Left forelimb (tissue), 1 donor: ENCODE results near the gene NASP.

Source experiments
- DNase-seq: peaks from one replicate; pipeline ENCODE4 v3.0.0-alpha.2; 2018; ENCODE audit warnings: low spot score

Gene NASP, protein sequence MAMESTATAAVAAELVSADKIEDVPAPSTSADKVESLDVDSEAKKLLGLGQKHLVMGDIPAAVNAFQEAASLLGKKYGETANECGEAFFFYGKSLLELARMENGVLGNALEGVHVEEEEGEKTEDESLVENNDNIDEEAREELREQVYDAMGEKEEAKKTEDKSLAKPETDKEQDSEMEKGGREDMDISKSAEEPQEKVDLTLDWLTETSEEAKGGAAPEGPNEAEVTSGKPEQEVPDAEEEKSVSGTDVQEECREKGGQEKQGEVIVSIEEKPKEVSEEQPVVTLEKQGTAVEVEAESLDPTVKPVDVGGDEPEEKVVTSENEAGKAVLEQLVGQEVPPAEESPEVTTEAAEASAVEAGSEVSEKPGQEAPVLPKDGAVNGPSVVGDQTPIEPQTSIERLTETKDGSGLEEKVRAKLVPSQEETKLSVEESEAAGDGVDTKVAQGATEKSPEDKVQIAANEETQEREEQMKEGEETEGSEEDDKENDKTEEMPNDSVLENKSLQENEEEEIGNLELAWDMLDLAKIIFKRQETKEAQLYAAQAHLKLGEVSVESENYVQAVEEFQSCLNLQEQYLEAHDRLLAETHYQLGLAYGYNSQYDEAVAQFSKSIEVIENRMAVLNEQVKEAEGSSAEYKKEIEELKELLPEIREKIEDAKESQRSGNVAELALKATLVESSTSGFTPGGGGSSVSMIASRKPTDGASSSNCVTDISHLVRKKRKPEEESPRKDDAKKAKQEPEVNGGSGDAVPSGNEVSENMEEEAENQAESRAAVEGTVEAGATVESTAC

DNA sequence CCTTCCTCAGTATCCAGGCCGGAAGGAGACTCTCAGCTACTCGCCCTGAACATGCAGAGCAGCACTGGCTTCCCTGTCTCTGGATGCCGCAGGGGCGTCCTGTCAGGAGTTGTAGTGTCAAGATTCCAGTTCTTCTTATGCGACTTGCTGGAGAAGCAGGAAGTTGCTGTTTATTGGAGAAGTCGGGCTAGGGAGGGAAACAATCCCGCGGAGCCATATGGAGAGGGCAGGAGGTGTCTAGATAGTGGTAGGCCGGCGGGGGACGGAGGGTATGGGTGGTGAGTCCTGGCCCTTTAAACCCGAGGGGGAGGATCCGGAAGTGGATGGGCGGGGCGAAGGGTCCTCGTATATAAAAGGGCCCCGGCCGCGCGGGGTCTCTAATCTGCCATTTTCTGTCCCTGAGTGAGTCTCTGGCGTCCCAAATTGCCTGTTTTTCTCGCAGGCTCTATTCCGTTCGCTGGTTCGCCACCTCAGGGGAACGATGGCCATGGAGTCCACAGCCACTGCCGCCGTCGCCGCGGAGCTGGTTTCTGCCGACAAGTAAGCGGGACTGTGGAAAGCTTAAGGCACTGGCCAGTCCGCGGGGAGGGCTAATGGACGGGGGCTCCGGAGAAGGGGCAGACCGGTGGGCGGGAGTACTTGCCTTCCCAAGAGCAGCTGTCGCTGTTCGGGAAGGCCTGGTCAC lies at the start of gene NASP:
TSS of gene NASP (plus strand) at position 376 of the 685 bp plus-strand sequence. CDS start at position 482, 106 bp downstream.
- peak; percentile 98 for DNase-seq

DNA sequence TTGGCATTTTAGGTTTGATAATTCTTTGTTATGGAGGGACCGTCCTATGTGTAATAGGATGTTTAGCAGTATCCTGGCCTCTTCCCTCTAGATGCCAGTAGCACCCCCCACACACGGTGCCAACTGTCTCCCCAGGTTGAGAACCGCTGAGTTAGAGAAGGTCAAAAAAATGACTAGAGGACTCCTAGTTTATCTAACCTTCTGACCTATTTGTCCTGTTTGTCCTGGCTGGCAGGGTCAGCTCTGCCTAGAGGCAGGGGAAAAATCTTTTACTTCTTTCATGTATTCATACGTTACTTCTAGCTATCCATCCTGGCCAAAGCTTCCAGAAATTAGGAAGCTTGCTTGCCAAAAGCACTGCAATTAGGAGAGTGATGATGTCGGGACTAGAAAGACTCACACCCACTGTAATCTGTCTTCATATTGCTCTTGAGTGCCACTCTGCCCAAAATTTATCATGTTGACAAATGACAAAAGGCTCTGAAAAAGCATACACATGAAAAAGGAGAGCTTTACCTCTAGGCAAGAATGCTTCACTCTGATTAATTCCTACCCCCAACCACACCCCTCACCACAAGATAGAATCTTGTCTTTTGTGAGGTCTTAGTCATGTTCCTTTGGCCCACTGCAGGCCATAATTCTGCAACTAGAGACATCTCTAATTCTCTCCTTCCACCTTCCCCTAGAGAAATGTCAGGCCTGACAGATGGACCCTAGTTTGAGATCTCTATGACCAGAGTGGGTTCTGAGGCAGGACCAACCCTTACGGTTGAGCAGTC lies 47.7 kb upstream of the NASP start:
- DNase-seq: no peak

DNA sequence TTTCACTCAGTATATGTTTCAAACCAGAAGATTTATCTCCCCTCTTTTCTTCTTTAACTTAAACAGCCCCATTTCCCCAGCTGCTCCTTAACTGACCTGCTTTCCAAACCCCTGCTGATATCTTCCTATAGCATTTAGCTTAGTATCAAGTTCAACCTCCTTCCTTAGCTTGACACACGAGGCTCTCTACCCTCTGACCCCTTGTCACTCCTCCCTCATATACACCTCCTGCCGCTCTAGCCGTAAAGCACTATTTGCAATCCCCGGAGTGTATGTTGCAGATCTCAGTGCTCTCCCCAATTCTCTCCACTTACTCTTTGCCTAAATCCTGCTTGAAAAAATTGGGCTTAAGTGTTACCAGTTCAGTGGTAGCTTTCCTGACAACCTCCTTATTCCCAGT lies 47.0 kb upstream of the NASP start:
- DNase-seq: no peak

DNA sequence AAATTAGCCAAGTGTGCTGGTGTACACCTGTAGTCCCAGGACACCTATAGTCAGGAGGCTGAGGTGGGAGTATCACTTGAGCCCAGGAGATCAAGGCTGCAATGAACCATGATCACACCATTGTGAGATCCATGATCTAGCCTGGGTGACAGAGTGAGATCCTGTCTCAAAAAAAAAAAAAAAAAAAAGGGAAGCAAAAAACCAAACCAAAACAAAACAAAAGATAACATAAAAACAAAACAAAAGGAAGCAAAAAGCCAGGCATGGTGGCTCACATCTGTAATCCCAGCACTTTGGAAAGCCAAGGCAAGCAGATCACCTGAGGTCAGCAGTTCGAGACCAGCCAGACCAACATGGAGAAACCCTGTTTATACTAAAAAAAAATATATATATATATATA lies 42.6 kb upstream of the NASP start:
- DNase-seq: no peak

DNA sequence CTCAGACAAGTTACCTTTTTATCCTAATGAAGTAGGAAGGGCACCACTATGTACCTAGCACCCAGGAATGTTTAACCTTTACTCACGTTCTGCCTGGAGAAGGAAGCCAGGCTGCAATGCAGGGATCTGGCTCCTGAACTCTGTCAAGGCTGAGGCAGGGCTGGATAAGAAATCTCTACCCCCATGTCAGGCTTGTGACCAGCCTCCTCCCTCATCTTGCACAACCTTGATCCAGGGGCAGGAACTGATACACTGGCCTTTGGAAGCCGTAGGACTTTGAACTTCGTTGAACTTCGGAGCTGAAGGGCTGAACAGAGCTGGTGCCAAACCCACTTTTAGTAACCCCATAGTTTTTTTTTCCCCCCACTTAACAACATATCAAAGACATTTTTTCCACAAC lies 41.2 kb upstream of the NASP start:
- no peak for DNase-seq

DNA sequence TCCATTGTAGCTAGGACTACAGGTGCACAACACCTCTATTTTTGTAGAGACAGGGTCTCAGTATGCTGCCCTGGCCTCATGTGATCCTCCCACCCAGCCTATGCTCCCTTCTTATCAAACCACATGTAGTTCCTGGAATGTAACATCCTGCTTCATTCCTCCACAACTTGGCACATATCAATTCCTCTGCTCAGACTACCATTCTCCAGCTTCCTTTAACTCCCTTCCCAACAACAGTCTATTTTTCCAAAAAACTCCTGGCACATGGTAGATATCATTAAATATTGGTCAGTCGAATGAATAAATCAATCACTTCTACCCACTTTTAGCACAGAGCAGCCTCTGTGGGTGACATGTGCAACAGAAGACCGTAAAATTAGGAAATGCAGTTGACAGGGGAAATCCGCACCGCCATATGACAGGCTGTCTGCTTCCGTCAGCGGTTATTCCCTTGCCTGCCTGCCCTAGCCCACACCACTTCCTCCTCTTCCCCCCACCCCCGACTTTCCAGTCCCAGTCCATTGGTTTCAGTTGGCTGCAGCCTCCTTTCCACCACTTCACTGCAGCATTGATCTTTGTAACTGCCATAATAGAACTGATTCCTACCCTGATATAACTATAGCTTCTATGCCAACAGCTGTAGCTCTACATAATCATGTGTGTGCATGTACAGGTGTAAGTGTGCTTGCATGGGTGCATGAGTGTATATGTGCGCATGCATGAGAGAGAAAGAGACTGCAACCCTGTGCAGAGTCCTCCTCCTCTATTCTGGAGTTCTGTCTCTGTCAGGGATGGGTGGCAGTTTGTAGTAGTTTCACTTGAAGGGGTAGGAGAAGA lies 40.0 kb upstream of the NASP start:
- DNase-seq: no peak

DNA sequence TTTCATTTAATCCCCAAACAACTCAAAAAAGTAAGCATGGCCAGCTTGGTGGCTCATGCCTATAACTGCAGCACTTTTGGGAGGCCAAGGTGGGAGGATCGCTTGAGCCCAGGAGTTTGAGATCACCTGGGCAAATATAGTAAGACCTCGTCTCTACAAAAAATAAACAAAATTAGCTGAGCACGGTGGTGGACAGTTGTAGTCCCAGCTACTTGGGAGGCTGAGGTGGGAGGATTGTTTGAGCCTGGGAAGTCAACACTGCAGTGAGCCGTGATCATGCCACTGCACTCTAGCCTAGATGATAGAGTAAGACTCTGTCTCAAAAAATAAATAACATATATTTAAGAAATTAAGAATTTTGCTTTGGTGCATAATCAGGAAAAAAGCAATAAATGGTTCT lies 39.3 kb upstream of the NASP start:
- no peak for DNase-seq

DNA sequence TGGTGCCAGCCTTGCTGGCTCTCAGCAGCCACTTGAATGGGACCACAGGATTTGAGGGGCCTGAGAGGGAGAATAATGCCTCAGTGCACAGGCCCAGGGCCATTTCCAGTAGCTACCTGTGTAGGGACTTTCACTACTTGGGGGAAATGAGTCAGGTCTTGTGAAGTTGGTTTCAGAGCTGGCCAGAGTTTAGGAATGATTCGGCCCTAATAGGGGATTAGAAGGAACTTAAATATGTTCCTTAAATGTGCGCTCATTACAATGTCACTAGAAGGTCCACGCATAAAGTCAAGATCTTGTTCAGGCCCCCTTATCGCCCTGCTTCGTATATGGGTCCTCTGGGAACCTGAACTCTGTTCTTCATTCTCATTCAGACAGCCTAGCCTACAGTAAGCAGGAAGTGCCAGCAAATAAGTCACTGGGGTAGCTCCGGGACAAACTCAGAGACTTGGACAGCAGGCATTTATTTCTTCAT lies 38.8 kb upstream of the NASP start:
- DNase-seq: no peak

DNA sequence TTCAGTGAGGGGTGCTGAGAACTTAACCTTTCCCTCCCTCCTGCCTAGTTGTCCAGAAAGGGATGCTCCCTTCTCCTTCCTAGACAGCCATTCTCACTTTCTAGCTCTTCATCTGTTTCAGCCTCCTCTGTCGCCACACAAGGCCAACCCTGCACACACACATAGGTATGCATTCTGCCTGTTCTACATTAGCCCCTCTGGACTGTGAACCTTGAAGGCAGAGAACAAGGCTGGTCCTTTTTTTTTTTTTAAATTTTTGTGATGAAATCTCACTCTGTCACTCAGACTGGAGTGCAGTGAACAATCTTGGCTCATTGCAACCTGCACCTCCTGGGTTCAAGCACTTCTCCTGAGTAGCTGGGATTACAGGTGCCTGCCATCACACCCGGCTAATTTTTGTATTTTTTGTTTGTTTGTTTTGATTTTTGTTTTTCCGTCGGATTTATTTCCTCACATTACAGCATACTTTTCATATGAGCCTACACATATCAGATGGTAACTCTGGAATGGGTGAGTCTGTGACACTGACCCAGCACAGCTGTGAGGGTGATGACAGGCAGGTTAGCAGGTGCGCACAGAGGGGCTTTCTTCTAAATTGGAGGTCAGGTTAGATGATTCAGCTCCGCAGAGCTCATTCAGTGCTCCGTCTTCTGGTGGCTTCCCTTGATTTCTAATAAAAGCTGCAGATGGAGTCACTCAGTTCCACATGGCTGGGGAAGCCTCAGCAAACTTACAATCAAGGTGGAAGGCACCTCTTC lies 38.1 kb upstream of the NASP start:
- no peak for DNase-seq

DNA sequence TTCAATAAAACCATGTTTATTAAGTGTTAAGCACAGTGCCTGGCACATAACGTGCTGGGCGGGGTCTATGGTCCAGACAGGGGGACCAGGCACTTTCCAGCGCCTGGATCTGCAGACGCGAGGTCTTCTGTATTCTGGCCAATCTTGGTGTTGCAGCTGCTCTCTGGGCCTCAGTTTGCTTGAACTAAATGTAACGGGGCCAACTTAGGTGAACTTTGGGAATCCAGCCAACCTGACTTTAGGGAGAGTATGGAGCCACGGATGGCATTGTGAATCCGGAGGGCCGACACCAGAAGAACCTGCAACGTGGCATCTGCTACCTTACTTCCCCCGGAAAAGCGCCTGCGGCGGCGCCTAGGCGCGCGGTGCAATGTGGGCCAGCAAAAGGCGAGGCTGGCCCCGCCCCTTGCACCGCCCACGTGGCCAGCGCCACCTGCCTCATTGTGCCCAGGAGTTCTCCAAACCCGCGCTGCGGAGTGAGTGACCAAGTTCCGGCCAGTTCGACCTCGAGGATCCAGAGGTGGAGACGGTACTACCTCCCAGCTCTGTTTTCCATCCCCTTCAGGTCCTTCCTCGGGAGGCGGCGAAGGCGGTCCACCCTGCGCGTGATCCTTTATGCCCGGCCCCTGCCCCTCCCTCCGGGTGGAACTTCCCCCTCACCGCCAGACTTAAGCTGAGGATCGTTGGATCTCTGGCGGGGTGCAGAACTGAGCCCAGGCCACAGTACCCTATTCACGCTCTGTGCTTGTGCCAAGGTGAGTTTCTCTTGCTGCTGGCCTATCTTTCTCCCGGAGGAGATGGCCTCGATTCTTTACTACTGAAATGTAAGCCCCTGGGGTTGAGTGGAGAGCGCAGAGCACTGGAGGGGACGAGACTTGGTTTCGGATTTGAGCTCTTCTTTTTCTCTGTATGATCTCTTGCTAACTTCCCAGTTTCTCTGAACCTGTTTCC lies 33.2 kb upstream of the NASP start, which contains the start of gene AKR1A1:
TSS of gene AKR1A1 (plus strand) at position 426 of the 951 bp plus-strand sequence. CDS start 10,969 bp downstream, outside the sequence.
- peak; percentile 96 for DNase-seq

DNA sequence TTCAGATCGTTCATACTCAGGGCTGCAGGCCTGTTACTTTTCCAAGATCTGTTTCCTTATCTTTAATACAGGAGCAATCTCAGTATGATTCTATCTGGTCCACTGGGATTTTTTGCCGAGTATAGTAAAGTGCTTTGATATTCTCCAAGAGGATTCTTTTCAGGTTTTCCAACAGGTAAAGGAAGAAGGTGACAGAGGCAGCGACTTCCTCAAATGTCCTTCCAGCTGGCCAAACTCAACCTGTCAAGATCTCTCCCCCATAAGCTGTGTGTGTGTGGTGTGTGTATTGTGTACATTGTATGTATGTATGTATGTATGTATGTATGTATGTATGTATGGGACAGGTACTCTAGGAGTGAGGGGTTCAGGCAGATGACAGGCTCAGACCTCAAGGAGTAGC lies 32.2 kb upstream of the NASP start:
- DNase-seq: no peak

DNA sequence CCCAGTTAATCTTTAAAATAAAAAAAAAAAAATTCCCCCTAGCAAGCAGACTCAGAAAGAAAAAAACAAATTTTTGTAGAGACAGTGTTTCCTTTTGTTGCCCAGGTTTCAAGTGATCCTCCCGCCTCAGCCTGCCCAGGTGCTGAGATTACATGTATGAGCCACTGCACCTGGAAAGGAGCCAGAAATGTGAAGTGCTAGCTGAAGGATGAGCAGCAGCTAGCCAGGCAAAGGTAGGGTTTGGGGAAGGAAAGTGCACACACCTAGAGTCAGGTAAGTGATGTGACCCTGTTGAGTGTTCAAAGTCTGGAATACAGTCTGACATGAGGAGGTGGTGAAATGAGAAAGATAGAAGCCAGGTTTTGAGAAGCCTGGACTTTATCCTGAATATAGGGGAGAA lies 31.5 kb upstream of the NASP start:
- no peak for DNase-seq

DNA sequence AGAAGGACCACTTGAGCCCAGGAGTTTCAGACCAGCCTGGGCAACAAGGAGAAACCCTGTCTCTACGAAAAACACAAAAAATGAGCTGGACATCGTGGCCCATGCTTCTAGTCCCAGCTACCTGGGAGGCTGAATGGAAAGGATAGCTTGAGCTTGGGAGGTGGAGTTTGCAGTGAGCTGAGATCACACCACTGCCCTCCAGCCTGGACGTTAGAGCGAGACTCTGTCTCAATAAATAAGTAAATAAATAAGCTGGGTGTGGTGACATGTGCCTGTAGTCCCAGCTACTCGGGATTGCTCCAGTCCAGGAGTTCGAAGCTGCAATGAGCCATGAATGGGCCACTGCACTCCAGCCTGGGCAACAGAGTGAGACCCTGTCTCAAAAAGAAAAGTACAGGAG lies 29.6 kb upstream of the NASP start:
- DNase-seq: no peak

DNA sequence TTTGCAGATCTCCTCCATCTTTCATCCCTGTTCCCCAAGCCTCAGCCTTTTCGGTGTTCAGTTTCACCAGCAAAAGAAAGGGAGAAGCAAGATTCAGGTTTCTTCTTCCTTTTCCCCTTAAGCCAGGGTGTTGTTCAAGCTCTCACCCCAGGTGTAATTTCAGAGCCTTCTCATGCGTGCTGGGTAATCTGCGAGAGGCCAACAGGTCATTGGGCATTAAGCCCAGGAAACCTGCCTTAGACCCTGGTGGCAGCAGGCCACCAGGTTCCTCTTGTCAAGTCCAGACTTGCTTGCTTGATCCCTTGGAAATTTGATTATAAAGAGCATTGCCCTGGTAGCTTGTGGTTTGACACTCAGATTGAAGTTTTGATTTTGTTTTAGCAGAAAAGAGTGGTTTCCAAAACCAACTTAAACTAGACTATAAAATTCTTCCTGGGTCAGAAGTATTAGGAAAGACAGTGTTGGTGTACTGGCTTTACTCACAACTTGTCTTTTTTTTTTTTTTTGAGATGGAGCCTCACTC lies 26.4 kb upstream of the NASP start:
- no peak for DNase-seq

DNA sequence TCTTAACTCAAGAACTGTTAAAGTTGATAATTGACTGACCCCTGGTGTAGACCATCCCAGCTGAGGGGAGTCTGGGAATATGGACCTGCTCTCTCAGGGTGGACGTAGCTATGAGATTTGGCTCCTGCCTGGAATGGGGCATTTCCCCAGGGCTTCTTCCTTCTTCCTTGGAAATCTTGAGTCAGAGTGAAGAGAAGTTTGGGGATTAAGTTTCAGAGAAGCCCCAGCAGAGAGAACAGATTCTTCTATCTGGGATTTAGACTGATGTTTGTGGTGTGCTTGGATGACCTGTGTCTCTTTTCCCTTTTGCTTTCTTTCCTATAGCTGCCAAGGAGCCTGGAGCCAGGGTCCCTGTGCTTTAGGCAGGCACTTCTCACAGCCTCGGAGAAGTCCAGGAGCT lies 20.0 kb upstream of the NASP start:
- no peak for DNase-seq

DNA sequence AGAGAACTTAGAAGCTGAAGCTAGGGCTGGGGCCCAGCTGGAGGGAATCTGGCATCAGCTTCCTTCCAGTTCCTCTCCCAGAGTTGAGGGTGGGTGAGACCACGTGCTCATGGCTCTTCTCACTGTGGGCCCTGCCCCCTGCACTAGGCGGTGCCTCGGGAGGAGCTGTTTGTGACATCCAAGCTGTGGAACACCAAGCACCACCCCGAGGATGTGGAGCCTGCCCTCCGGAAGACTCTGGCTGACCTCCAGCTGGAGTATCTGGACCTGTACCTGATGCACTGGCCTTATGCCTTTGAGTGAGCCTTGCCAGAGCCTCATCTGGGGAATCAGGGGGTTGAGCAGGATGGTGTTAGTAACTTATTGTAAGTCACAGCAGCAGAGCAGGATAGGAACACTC lies 17.1 kb upstream of the NASP start:
- no peak for DNase-seq

DNA sequence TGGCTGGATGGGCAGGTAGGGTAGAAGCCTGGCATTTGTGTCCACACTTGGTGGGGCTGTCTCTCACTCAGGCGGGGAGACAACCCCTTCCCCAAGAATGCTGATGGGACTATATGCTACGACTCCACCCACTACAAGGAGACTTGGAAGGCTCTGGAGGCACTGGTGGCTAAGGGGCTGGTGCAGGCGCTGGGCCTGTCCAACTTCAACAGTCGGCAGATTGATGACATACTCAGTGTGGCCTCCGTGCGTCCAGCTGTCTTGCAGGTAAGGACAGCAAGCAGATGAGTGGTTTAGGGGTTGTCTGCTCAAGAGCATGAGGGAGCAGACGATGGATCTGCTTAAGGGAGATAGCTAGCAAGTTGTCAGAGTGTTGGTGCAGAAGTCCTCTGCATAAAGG lies 15.9 kb upstream of the NASP start:
- DNase-seq: no peak

DNA sequence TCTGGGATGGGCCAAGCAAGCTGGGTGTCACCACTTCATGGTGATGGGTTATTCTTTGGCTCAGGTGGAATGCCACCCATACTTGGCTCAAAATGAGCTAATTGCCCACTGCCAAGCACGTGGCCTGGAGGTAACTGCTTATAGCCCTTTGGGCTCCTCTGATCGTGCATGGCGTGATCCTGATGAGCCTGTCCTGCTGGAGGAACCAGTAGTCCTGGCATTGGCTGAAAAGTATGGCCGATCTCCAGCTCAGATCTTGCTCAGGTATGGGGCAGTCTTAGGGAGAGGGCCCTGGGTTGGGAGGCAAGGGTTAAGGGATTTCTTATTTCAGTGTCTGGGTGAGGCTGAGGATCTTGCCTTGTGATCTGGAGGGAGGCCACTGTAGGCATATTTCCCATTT lies 15.4 kb upstream of the NASP start:
- no peak for DNase-seq

DNA sequence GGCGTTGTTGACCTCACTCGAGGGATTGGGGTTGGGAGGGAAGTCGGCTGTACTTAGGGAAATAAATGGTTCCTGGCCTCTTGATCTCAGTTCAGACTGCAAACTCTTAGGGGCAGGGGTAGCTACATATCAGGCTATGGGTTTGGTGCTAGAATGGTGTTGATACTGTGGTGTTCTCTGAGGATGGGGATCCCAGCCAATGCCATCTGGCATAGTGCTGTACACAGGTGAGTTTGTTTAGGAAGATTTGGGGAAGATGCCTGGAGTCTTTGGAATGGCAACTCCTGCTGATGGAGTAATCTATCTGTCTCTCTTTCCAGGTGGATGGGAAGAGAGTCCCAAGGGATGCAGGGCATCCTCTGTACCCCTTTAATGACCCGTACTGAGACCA lies 14.3 kb upstream of the NASP start:
- no peak for DNase-seq
